ENCODE results near the gene CEP95. TPM values are rescaled to one million over a fixed set of nuclear protein-coding genes. Genes with fewer than 3 reads are reported as not detected.

The CEP95 gene
- total and polyA plus RNA-seq, 2 of the 13 experiments (the other 11 are each of a cell fraction or from before 2014, with no cell fraction given), result 65.9 to 68.8 TPM

DNA sequence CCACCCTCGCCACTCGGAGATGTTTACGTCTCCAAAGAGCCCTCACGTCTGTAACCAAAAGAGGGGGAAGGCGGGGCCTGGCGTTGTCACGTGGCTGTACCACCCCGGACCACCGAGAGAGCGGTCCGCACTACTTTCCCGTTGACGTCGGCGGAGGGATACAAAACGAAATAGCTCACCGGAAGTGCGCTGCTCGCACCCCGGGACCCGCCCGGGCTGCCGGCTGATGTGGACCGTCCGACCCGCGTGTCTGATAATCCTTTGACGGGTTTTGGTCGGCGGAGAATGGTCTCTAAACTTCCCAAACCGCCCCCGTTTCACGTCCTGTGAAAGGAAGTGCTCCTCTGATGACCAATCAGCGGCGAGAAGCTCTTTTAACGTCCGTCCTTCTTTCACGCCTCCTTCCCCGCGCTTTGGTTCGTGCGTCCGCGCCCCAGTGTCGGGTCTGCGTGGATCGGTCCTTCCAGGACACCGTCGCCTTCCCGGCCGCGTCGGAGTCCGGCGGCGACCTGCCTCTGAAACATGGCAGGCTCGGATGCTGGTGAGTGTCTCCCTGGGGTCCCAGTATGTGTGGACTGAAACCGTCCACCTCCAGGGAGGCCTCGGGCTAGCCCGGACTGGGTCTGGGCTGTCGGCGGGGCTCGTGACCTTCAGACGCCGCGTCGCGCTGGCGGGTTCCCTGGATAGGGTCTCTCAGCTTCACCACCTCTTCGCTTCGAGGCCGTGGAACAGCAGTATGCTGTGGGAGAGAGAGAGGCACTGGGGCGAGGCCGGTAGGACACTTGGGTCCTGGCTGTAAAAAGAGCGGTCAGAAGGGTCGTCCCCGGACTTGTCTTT, at the start of gene CEP95 (continued):
- TF ChIP-seq FOXA3 (CRISPR knock-in tag; IDR thresholded peaks at IDR 0.05) (peak; percentile 12; the same call in 1 of the 2 replicates), ZNF605 (CRISPR knock-in tag; IDR thresholded peaks at IDR 0.05) (peak; percentile 99), SOX13 (IDR thresholded peaks at IDR 0.05) (no peak; the same call in 1 of the 2 replicates), SOX13 (CRISPR knock-in tag; conservative IDR thresholded peaks at IDR 0.05 in 1 of 2, IDR thresholded peaks at IDR 0.05 in 1 of 2) (peak in 1 of 2 experiments; percentile 37; a peak in 2 of 4 replicates), SALL1 (CRISPR knock-in tag; IDR thresholded peaks at IDR 0.05) (peak; percentile 82), REXO4 (CRISPR knock-in tag; IDR thresholded peaks at IDR 0.05; ENCODE audit: borderline replicate concordance) (no peak), SETDB1 (CRISPR knock-in tag; IDR thresholded peaks at IDR 0.05; ENCODE audit: borderline replicate concordance) (no peak), ZNF816 (CRISPR knock-in tag; IDR thresholded peaks at IDR 0.05; ENCODE audit: borderline replicate concordance) (peak; percentile 97), U2AF1 (optimal IDR thresholded peaks at IDR 0.05; ENCODE audit: low read depth, low read length) (peak; percentile 22), TOE1 (CRISPR knock-in tag; IDR thresholded peaks at IDR 0.05) (no peak), PCBP2 (optimal IDR thresholded peaks at IDR 0.05; ENCODE audit: low read depth, low read length, poor library complexity, severe bottlenecking) (no peak), ZNF33A (CRISPR knock-in tag; IDR thresholded peaks at IDR 0.05; ENCODE audit: borderline replicate concordance) (0 out of 2 replicates have a peak, but pooled peaks have one; percentile 51), CREM (IDR thresholded peaks at IDR 0.05) (peak; percentile 95), CREM (CRISPR knock-in tag; IDR thresholded peaks at IDR 0.05) (peak; percentile 70), ERF (CRISPR knock-in tag; IDR thresholded peaks at IDR 0.05) (peak; percentile 84), ZNF619 (CRISPR knock-in tag; IDR thresholded peaks at IDR 0.05) (0 out of 2 replicates have a peak, but pooled peaks have one; percentile 16), ZNF350 (CRISPR knock-in tag; IDR thresholded peaks at IDR 0.05; ENCODE audit: borderline replicate concordance, low read depth) (peak; percentile 97), ZNF333 (CRISPR knock-in tag; IDR thresholded peaks at IDR 0.05; ENCODE audit: borderline replicate concordance) (peak; percentile 92), SALL2 (CRISPR knock-in tag; IDR thresholded peaks at IDR 0.05) (peak; percentile 98), ONECUT2 (CRISPR knock-in tag; IDR thresholded peaks at IDR 0.05) (peak; percentile 29; the same call in 1 of the 2 replicates)
- TF ChIP-seq, protein P1, sequence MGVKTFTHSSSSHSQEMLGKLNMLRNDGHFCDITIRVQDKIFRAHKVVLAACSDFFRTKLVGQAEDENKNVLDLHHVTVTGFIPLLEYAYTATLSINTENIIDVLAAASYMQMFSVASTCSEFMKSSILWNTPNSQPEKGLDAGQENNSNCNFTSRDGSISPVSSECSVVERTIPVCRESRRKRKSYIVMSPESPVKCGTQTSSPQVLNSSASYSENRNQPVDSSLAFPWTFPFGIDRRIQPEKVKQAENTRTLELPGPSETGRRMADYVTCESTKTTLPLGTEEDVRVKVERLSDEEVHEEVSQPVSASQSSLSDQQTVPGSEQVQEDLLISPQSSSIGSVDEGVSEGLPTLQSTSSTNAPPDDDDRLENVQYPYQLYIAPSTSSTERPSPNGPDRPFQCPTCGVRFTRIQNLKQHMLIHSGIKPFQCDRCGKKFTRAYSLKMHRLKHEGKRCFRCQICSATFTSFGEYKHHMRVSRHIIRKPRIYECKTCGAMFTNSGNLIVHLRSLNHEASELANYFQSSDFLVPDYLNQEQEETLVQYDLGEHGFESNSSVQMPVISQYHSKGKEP (CRISPR knock-in tag; IDR thresholded peaks at IDR 0.05), result no peak
- TF ChIP-seq, protein P2, sequence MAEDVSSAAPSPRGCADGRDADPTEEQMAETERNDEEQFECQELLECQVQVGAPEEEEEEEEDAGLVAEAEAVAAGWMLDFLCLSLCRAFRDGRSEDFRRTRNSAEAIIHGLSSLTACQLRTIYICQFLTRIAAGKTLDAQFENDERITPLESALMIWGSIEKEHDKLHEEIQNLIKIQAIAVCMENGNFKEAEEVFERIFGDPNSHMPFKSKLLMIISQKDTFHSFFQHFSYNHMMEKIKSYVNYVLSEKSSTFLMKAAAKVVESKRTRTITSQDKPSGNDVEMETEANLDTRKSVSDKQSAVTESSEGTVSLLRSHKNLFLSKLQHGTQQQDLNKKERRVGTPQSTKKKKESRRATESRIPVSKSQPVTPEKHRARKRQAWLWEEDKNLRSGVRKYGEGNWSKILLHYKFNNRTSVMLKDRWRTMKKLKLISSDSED (CRISPR knock-in tag; IDR thresholded peaks at IDR 0.05), result no peak
- TF ChIP-seq, protein P3, sequence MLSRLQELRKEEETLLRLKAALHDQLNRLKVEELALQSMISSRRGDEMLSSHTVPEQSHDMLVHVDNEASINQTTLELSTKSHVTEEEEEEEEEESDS (CRISPR knock-in tag; IDR thresholded peaks at IDR 0.05; ENCODE audit: borderline replicate concordance), result 0 out of 2 replicates have a peak, but pooled peaks have one; percentile 2
- TF ChIP-seq, protein P4, sequence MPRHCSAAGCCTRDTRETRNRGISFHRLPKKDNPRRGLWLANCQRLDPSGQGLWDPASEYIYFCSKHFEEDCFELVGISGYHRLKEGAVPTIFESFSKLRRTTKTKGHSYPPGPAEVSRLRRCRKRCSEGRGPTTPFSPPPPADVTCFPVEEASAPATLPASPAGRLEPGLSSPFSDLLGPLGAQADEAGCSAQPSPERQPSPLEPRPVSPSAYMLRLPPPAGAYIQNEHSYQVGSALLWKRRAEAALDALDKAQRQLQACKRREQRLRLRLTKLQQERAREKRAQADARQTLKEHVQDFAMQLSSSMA (CRISPR knock-in tag; IDR thresholded peaks at IDR 0.05), result no peak
- TF ChIP-seq, protein P5, sequence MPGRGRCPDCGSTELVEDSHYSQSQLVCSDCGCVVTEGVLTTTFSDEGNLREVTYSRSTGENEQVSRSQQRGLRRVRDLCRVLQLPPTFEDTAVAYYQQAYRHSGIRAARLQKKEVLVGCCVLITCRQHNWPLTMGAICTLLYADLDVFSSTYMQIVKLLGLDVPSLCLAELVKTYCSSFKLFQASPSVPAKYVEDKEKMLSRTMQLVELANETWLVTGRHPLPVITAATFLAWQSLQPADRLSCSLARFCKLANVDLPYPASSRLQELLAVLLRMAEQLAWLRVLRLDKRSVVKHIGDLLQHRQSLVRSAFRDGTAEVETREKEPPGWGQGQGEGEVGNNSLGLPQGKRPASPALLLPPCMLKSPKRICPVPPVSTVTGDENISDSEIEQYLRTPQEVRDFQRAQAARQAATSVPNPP (CRISPR knock-in tag; IDR thresholded peaks at IDR 0.05), result peak; percentile 41

All from HepG2 (cell line).